ENCODE measurements around the gene NXT1. TPM values are rescaled to one million over a fixed set of nuclear protein-coding genes. Genes with fewer than 3 reads are reported as not detected.

The NXT1 gene
- total RNA-seq, 4 donors from 2014 or later = 18.3 to 64.5 (median 43.9) TPM

DNA sequence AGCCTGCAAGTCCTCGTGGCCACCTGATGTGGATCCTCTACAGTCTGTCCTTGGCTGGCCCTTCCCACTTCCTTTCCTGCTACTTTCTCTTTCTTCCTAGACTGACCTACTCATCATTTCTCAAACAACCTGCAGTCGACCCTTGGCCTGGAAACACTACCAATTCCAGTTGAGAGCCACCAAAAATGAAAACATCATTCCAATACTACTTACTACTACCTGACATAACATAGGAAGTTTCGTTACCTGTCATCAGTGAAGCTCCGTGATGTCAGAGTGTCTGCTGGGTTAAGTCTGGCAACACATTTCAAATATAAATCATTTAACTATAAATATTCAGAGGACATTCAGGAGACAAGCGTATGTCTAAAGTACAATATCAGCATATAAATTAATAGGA, 25.2 kb downstream of the NXT1 start:
- Histone ChIP-seq H3K27ac (no peak overlapping the region), H3K4me3 (no peak overlapping the region), H3K36me3 (peaks cover 84% of the 10 kb centered on the region), H3K9me3 (no peaks in the 10 kb centered on the region), H3K4me1 (no peaks in the 10 kb centered on the region), H3K27me3 (no peaks in the 10 kb centered on the region)
- TF ChIP-seq POLR2A (IDR thresholded peaks at IDR 0.05) (no peak), POLR2AphosphoS5 (IDR thresholded peaks at IDR 0.05) (no peak), EP300 (IDR thresholded peaks at IDR 0.05) (no peak)
- TF ChIP-seq, protein P1, sequence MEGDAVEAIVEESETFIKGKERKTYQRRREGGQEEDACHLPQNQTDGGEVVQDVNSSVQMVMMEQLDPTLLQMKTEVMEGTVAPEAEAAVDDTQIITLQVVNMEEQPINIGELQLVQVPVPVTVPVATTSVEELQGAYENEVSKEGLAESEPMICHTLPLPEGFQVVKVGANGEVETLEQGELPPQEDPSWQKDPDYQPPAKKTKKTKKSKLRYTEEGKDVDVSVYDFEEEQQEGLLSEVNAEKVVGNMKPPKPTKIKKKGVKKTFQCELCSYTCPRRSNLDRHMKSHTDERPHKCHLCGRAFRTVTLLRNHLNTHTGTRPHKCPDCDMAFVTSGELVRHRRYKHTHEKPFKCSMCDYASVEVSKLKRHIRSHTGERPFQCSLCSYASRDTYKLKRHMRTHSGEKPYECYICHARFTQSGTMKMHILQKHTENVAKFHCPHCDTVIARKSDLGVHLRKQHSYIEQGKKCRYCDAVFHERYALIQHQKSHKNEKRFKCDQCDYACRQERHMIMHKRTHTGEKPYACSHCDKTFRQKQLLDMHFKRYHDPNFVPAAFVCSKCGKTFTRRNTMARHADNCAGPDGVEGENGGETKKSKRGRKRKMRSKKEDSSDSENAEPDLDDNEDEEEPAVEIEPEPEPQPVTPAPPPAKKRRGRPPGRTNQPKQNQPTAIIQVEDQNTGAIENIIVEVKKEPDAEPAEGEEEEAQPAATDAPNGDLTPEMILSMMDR (IDR thresholded peaks at IDR 0.05) = no peak
- no peak for DNase-seq (ENCODE audit: low spot score in 2 of 2)
- WGBS = 91% methylated on average over 5 of the region's 5 CpGs

DNA sequence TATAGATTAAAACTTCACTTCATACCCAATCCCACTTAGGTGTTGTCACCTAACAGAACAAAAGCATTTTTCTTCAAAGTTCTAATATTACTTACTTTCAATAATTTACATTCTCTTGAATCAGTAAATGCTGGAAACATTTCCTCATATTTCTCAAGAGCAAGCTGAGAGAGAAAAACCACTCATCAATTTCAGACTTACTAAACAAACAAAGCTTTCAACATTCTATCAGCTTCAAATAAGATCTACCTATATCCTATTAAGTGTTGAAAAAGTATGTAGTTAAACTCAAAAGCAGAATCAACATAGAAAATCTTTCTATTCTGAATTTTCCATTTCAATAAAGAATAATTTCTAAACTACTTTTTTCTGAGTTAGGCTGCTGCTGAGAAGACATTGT, 29.2 kb downstream of the NXT1 start:
- H3K36me3 ChIP-seq = peaks cover 63% of the 10 kb centered on the region

DNA sequence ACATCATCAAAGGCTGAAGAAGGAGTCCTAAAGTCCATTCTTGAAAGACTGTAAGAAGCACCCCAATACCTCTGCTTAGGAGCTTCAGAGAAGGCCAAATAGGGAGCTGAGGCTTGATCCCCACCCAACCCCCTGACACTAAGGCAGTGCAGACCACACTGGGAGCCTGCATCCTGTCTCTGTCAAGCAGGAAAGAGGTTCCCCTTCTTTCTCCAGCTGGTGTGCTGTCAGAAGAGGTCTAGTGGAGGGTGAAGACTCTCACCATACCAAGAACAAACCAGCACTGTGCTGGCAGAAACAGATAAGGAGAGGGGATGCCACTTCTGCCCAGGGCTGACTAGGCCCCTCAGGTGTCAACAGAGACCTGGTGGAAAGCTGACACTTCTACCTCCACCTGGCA, 31.3 kb downstream of the NXT1 start:
- Histone ChIP-seq H3K9me3 (no peaks in the 10 kb centered on the region), H3K36me3 (peaks cover 45% of the 10 kb centered on the region)

More for the DNA sequence above, 29.2 kb downstream of the NXT1 start:
- TF ChIP-seq POLR2A (IDR thresholded peaks at IDR 0.05) (no peak), EP300 (IDR thresholded peaks at IDR 0.05) (no peak), POLR2AphosphoS5 (IDR thresholded peaks at IDR 0.05) (no peak)
- TF ChIP-seq, protein P1 (IDR thresholded peaks at IDR 0.05) = no peak
- H3K9me3 ChIP-seq = no peaks in the 10 kb centered on the region
- no peak overlapping the region for H3K27ac ChIP-seq
- no peak for DNase-seq (ENCODE audit: low spot score in 2 of 2)
- no peaks in the 10 kb centered on the region for H3K4me1 ChIP-seq
- H3K4me3 ChIP-seq = no peak overlapping the region
- no peaks in the 10 kb centered on the region for H3K27me3 ChIP-seq

DNA sequence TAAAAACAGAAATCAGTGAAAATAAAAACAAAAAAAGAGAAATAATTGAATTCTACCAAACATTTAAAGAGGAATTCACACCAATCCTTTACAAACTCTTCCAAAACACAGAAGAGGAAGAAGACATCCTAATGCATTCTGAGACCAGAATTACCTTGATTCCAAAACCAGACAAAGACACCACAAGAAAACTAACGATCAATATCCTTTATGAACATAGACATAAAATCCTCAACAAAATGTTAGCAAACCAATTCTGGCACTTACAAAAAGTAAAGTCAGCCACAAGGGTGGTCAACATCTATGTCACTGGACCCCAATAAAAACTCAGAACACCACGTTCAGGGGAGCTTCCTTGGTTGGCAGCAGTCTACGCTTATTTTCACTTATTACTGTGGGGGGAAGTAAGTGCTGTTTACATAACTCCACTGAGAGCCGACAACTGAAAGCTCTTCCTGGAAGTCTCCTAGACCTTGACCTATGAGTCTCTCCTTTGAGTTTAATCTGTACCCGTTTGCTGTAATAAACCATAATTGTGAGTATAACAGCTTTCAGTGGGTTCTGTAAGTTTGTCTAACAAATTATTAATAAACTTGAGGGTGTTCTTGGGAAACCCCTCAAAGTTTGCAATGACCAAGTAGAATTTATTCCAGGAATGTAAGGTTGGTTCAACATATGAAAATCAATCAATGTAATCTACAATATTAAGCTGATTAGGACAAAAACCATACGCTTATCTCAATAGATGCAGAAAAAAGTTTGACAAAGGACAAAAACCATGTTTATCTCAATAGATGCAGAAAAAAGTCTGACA, 35.9 kb downstream of the NXT1 start:
- Histone ChIP-seq H3K36me3 (peaks cover 40% of the 10 kb centered on the region), H3K9me3 (no peaks in the 10 kb centered on the region)
- WGBS = 79% methylated on average over 6 of the region's 6 CpGs

More for the DNA sequence above, 31.3 kb downstream of the NXT1 start:
- TF ChIP-seq, protein P1 (IDR thresholded peaks at IDR 0.05) = no peak
- TF ChIP-seq POLR2A (IDR thresholded peaks at IDR 0.05) (no peak), EP300 (IDR thresholded peaks at IDR 0.05) (no peak)
- no peaks in the 10 kb centered on the region for H3K27me3 ChIP-seq
- no peak overlapping the region for H3K4me3 ChIP-seq
- no peaks in the 10 kb centered on the region for H3K4me1 ChIP-seq
- H3K27ac ChIP-seq = no peak overlapping the region
- DNase-seq (ENCODE audit: low spot score in 2 of 2) = no peak

DNA sequence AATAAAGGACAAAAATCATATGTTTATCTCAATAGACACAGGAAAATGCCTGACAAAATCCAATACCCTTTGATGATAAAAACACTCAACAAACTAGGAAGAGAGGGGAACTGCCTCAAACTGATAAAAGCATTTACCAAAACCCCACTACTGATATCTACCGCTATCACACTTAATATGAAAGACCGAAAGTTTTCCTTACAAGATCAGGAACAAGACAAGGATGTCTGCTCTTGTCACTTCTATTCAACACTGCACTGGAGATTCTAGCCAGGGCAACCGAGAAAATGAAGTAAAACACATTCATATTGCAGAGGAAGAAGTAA, 36.5 kb downstream of the NXT1 start:
- Histone ChIP-seq H3K4me3 (no peak overlapping the region), H3K4me1 (no peaks in the 10 kb centered on the region), H3K9me3 (no peaks in the 10 kb centered on the region), H3K27ac (no peak overlapping the region), H3K27me3 (no peaks in the 10 kb centered on the region), H3K36me3 (peaks cover 44% of the 10 kb centered on the region)
- WGBS = 100% methylated on average over 3 of the region's 3 CpGs
- DNase-seq (ENCODE audit: low spot score in 2 of 2) = no peak
- TF ChIP-seq, protein P1 (IDR thresholded peaks at IDR 0.05) = no peak
- no peak for TF ChIP-seq POLR2AphosphoS5 (IDR thresholded peaks at IDR 0.05)
- no peak for TF ChIP-seq EP300 (IDR thresholded peaks at IDR 0.05)
- no peak for TF ChIP-seq POLR2A (IDR thresholded peaks at IDR 0.05)

More for the DNA sequence above, 35.9 kb downstream of the NXT1 start:
- TF ChIP-seq, protein P1 (IDR thresholded peaks at IDR 0.05) = no peak
- TF ChIP-seq POLR2A (IDR thresholded peaks at IDR 0.05) = no peak
- TF ChIP-seq POLR2AphosphoS5 (IDR thresholded peaks at IDR 0.05) = no peak
- no peak for TF ChIP-seq EP300 (IDR thresholded peaks at IDR 0.05)
- no peak for DNase-seq (ENCODE audit: low spot score in 2 of 2)
- no peak overlapping the region for H3K27ac ChIP-seq
- no peaks in the 10 kb centered on the region for H3K27me3 ChIP-seq
- H3K4me1 ChIP-seq = no peaks in the 10 kb centered on the region
- no peak overlapping the region for H3K4me3 ChIP-seq
